ENCODE results near the gene LRRK1. TPM values are rescaled to one million over a fixed set of nuclear protein-coding genes. Genes with fewer than 3 reads are reported as not detected.

The LRRK1 gene
- total RNA-seq, 4 donors from 2014 or later = 14.1 to 31.5 (median 16.8) TPM

GRCh38 chr15:101113114-101114005, 194.2 kb downstream of the LRRK1 start:
- H3K36me3 ChIP-seq = peaks cover 0 to 4% (median 0%) of the 10 kb centered on the region in 3 donors
- H3K4me3 ChIP-seq = no peak overlapping the region
- 87 to 89% methylated on average over 18 to 19 of the region's 19 CpGs for WGBS, 2 donors
- peaks cover 0 to 28% (median 12%) of the 10 kb centered on the region in 4 donors for H3K4me1 ChIP-seq
- H3K9me3 ChIP-seq = no peaks in the 10 kb centered on the region
- H3K27ac ChIP-seq = no peak overlapping the region
- TF ChIP-seq EP300 (IDR thresholded peaks at IDR 0.05) (no peak), CTCF (IDR thresholded peaks at IDR 0.05) (no peak), POLR2A (IDR thresholded peaks at IDR 0.05) (no peak)
- no peak for DNase-seq (ENCODE audit: low spot score in 2 of 2)
- H3K27me3 ChIP-seq = no peaks in the 10 kb centered on the region

- Histone ChIP-seq H3K4me1 (peaks cover 0 to 28% (median 12%) of the 10 kb centered on the region in 4 donors), H3K4me3 (no peak overlapping the region), H3K36me3 (no peaks in the 10 kb centered on the region), H3K27me3 (no peaks in the 10 kb centered on the region), H3K9me3 (no peaks in the 10 kb centered on the region), H3K27ac (no peak overlapping the region)
- DNase-seq (ENCODE audit: low spot score in 2 of 2) = no peak
- 66 to 69% methylated on average over 8 to 9 of the region's 10 CpGs for WGBS, 2 donors
- TF ChIP-seq CTCF (IDR thresholded peaks at IDR 0.05) (no peak), POLR2A (IDR thresholded peaks at IDR 0.05) (no peak)
Observed at GRCh38 chr15:101114166-101114565, 195.0 kb downstream of the LRRK1 start.

- Histone ChIP-seq H3K36me3 (no peaks in the 10 kb centered on the region), H3K4me1 (peaks cover 0 to 28% (median 12%) of the 10 kb centered on the region in 4 donors), H3K4me3 (no peak overlapping the region), H3K27ac (no peak overlapping the region), H3K27me3 (no peaks in the 10 kb centered on the region), H3K9me3 (no peaks in the 10 kb centered on the region)
- TF ChIP-seq CTCF (IDR thresholded peaks at IDR 0.05) = no peak
- no peak for DNase-seq (ENCODE audit: low spot score in 2 of 2)
- WGBS, 2 donors = 95 to 100% methylated on average over 3 to 4 of the region's 4 CpGs
Observed at GRCh38 chr15:101114610-101115009, 195.5 kb downstream of the LRRK1 start.

GRCh38 chr15:101115393-101115785, 196.2 kb downstream of the LRRK1 start:
- Histone ChIP-seq H3K36me3 (no peaks in the 10 kb centered on the region), H3K9me3 (no peaks in the 10 kb centered on the region), H3K27me3 (no peaks in the 10 kb centered on the region), H3K27ac (peak overlapping the region in 2 of 4 donors; percentile 46 to 67), H3K4me1 (peaks cover 0 to 28% (median 12%) of the 10 kb centered on the region in 4 donors), H3K4me3 (no peak overlapping the region)
- DNase-seq (ENCODE audit: low spot score in 2 of 2) = no peak
- TF ChIP-seq POLR2A (IDR thresholded peaks at IDR 0.05) (no peak), CTCF (IDR thresholded peaks at IDR 0.05) (no peak), EP300 (IDR thresholded peaks at IDR 0.05) (no peak)
- WGBS, 2 donors = 44 to 61% methylated on average over 9 of the region's 9 CpGs
